Measurements from ENCODE around the gene RAG1. TPM values are rescaled to one million over a fixed set of nuclear protein-coding genes. Genes with fewer than 3 reads are reported as not detected.

Gene RAG1
- total and polyA plus RNA-seq, 9 of the 15 experiments (the other 6 are each of a cell fraction or from before 2014, with no cell fraction given) = 0.49 to 2.5 (median 1.7) TPM

- Histone ChIP-seq H3K9ac (ENCODE audit: insufficient read depth in 1 of 2, low read depth in 2 of 2, low read length in 2 of 2) (no peak overlapping the region), H2AFZ (ENCODE audit: low read depth, low read length) (peak overlapping the region; percentile 32; the same call in 1 of the 2 replicates), H3K4me3 (no peak overlapping the region), H3K27ac (ENCODE audit: extremely low read depth, low read depth, low read length) (no peak overlapping the region), H3K4me1 (replicated peaks in 1 of 2; ENCODE audit: control insufficient read depth in 2 of 2, insufficient read depth in 2 of 2, low read length in 2 of 2) (no peaks in the 10 kb centered on the region), H3K79me2 (ENCODE audit: control insufficient read depth, insufficient read depth, low read length) (no peaks in the 10 kb centered on the region), H3K36me3 (ENCODE audit: control insufficient read depth, insufficient read depth, low read length) (no peaks in the 10 kb centered on the region), H4K20me1 (replicated peaks; ENCODE audit: control insufficient read depth, insufficient read depth, low read length) (no peaks in the 10 kb centered on the region), H3K9me3 (replicated peaks; ENCODE audit: control insufficient read depth, insufficient read depth, low read depth, low read length) (no peaks in the 10 kb centered on the region), H3K9me1 (ENCODE audit: control insufficient read depth, insufficient read depth, low read length) (no peaks in the 10 kb centered on the region), H3K4me2 (ENCODE audit: insufficient read depth, low read length) (no peak overlapping the region), H3K27me3 (ENCODE audit: control insufficient read depth in 2 of 2, insufficient read depth in 2 of 2, low read length in 2 of 2) (peaks cover 0 to 6% of the 10 kb centered on the region in 2 experiments; a peak in 2 of 5 replicates)
- CTCF ChIA-PET (ENCODE audit: low intra/inter-chr PET ratio) = interaction anchor here (0.6 kb wide), 1 partner anchor 897 kb away, joined by 3 read pairs; no protein-coding TSS in a partner anchor
- DNase-seq (ENCODE audit: extremely low read depth in 1 of 4, low spot score in 3 of 4) = peak in 3 of 4 experiments; percentile 16 to 60 (median 25)
- FAIRE-seq = peak; percentile 87
- in situ Hi-C loops (cut with MboI) (no loop called here), intact Hi-C loops (cut with micrococcal nuclease) (loop anchor here (2.0 to 5.0 kb wide), 2 partner anchors 48 to 249 kb away; no protein-coding TSS in a partner anchor)
- peak; percentile 91 for ATAC-seq
- WGBS (ENCODE audit: insufficient coverage, low coverage, missing lambda C conversion rate) = 4% methylated on average over 6 of the region's 6 CpGs
- BruUV-seq (replicated peaks) = no TSS peak
- POLR2A ChIA-PET = interaction anchor here (0.6 kb wide), 1 partner anchor 116 kb away, joined by 6 read pairs; no protein-coding TSS in a partner anchor
- TF ChIP-seq HMG20B (CRISPR knock-in tag; IDR thresholded peaks at IDR 0.05) (no peak), MITF (IDR thresholded peaks at IDR 0.05) (0 out of 2 replicates have a peak, but pooled peaks have one; percentile 47), ZNF717 (CRISPR knock-in tag; IDR thresholded peaks at IDR 0.05) (no peak), SOX6 (IDR thresholded peaks at IDR 0.05) (peak; percentile 74), ZNF644 (tag; IDR thresholded peaks at IDR 0.05; ENCODE audit: low read depth) (no peak), FOXP1 (CRISPR knock-in tag; IDR thresholded peaks at IDR 0.05) (peak; percentile 77), PKNOX1 (IDR thresholded peaks at IDR 0.05) (peak; percentile 50), DACH1 (IDR thresholded peaks at IDR 0.05; ENCODE audit: partially characterized antibody) (peak; percentile 86), BCL6 (CRISPR knock-in tag; IDR thresholded peaks at IDR 0.05) (no peak), MECOM (CRISPR knock-in tag; IDR thresholded peaks at IDR 0.05) (no peak), NR2C2 (CRISPR knock-in tag; IDR thresholded peaks at IDR 0.05) (no peak), NR2C2 (tag; IDR thresholded peaks at IDR 0.05) (no peak), ARID3B (CRISPR knock-in tag; IDR thresholded peaks at IDR 0.05; ENCODE audit: borderline replicate concordance) (no peak), ESRRB (CRISPR knock-in tag; IDR thresholded peaks at IDR 0.05; ENCODE audit: borderline replicate concordance) (no peak), PHF21A (IDR thresholded peaks at IDR 0.05; ENCODE audit: borderline replicate concordance, low read depth) (no peak), RCOR1 (IDR thresholded peaks at IDR 0.05; ENCODE audit: borderline replicate concordance in 1 of 2, low read depth in 2 of 2, low read length in 2 of 2) (no peak), KDM1A (IDR thresholded peaks at IDR 0.05) (no peak), MBD2 (IDR thresholded peaks at IDR 0.05; ENCODE audit: borderline replicate concordance, low read depth) (no peak), DEAF1 (CRISPR knock-in tag; IDR thresholded peaks at IDR 0.05) (peak; percentile 56)
Observed at GRCh38 chr11:36540998-36541397, 26.8 kb upstream of the RAG1 start.

All from K562 (cell line).